HG03457 (cell line): ENCODE data around the gene SRSF8.

Experiments used
- ATAC-seq: cut with Tn5 transposase; IDR thresholded peaks from one replicate; pipeline ENCODE4 v1.9.1; 2021; ENCODE audit warnings: moderate number of reproducible peaks; ENCODE audit not compliant: unreplicated experiment

SRSF8 gene

GRCh38 chr11:95067841-95068219 lies 1.1 kb downstream of the SRSF8 start:
- no peak for ATAC-seq

GRCh38 chr11:95068549-95068948 lies 1.8 kb downstream of the SRSF8 start:
- ATAC-seq = peak; percentile 60

GRCh38 chr11:95070471-95070870 lies 3.8 kb downstream of the SRSF8 start:
- ATAC-seq = no peak

- no peak for ATAC-seq
Measured at GRCh38 chr11:95072948-95073347, 6.2 kb downstream of the SRSF8 start.

GRCh38 chr11:95074792-95075563 lies 8.3 kb downstream of the SRSF8 start:
- no peak for ATAC-seq

GRCh38 chr11:95076416-95076815 lies 9.7 kb downstream of the SRSF8 start:
- peak; percentile 81 for ATAC-seq

GRCh38 chr11:95076981-95077380 lies 10.3 kb downstream of the SRSF8 start:
- no peak for ATAC-seq

GRCh38 chr11:95078526-95078925 lies 11.8 kb downstream of the SRSF8 start:
- no peak for ATAC-seq

GRCh38 chr11:95081010-95081409 lies 14.3 kb downstream of the SRSF8 start:
- ATAC-seq = no peak

- ATAC-seq = no peak
Measured at GRCh38 chr11:95081412-95081811, 14.7 kb downstream of the SRSF8 start.

- ATAC-seq = no peak
Measured at GRCh38 chr11:95082576-95083001, 15.9 kb downstream of the SRSF8 start.

GRCh38 chr11:95084509-95084908 lies 17.8 kb downstream of the SRSF8 start:
- ATAC-seq = no peak

GRCh38 chr11:95085117-95085816 lies 18.5 kb downstream of the SRSF8 start:
- no peak for ATAC-seq

- no peak for ATAC-seq
Measured at GRCh38 chr11:95086151-95086550, 19.4 kb downstream of the SRSF8 start.

- ATAC-seq = no peak
Measured at GRCh38 chr11:95086836-95087570, 20.3 kb downstream of the SRSF8 start.

GRCh38 chr11:95088946-95089619 lies 22.4 kb downstream of the SRSF8 start:
- peak; percentile 40 for ATAC-seq

GRCh38 chr11:95089620-95090542 lies 23.2 kb downstream of the SRSF8 start, which contains the start of gene ENDOD1:
TSS of gene ENDOD1 (plus strand) at chr11:95089846. CDS start at chr11:95089928, 82 bp downstream.
- peak; percentile 86 for ATAC-seq

GRCh38 chr11:95091663-95092180 lies 25.0 kb downstream of the SRSF8 start:
- no peak for ATAC-seq

- no peak for ATAC-seq
Measured at GRCh38 chr11:95092549-95093324, 26.0 kb downstream of the SRSF8 start.
